K562 (cell line): ENCODE results near the gene KMT2E. TPM values are rescaled to one million over a fixed set of nuclear protein-coding genes. Genes with fewer than 3 reads are reported as not detected.

Source experiments
- ATF7 ChIP-seq: fragments of 450-650 bp; IDR thresholded peaks from 2 replicates; pipeline ENCODE4 v1.7.1; 2014; ENCODE audit warnings: mild to moderate bottlenecking, moderate library complexity
- BCL6 ChIP-seq: fragments of 250-450 bp; sonication (Bioruptor Pico); IDR thresholded peaks from 2 replicates; pipeline ENCODE4 v1.4.0; 2020
- GATAD2A ChIP-seq: fragments of 450-650 bp; IDR thresholded peaks from 2 replicates; pipeline ENCODE4 v1.6.1; 2017
- KLF6 ChIP-seq: fragments of 250-450 bp; sonication (Bioruptor Pico); IDR thresholded peaks from 2 replicates; pipeline ENCODE4 v1.4.0; 2020; ENCODE audit warnings: mild to moderate bottlenecking, moderate library complexity, borderline replicate concordance
- POLR2B ChIP-seq: fragments of 450-650 bp; IDR thresholded peaks from 2 replicates; pipeline ENCODE4 v1.6.1; 2018; ENCODE audit warnings: low read depth; ENCODE audit not compliant: partially characterized antibody
- THRAP3 ChIP-seq: fragments of 450-650 bp; IDR thresholded peaks from 2 replicates; pipeline ENCODE4 v1.6.1; 2016; ENCODE audit warnings: mild to moderate bottlenecking, inconsistent platforms, borderline replicate concordance
- YBX1 ChIP-seq: fragments of 450-650 bp; IDR thresholded peaks from 2 replicates; pipeline ENCODE4 v1.7.1; 2016; ENCODE audit warnings: mild to moderate bottlenecking
- ZC3H4 ChIP-seq: sonication (generic); formaldehyde crosslinking; IDR thresholded peaks from 2 replicates; pipeline ENCODE4 v1.9.0; 2021; ENCODE audit warnings: missing genetic modification reagents, borderline replicate concordance
- polyA plus RNA-seq, 8 experiments: library from polyadenylated mRNA; depleted of rRNA in 4 of 8; stranded (reverse) in 5 of 8; unstranded in 3 of 8; fragments of >200 nt; fragmentation: Nextera tagmentation in 2 of 8; fragmentation: Illumina TruSeq in 1 of 8; extraction: Ambion mirVana in 2 of 8; extraction: Trizol in 1 of 8; gene quantifications; 2 replicates each; pipeline versions ENCODE4 v1.2.1 to v1.2.3, GENCODE V29; 2011 to 2014; ENCODE audit warnings: inconsistent platforms in 1 of 8, missing spikeins in 1 of 8
- total RNA-seq, 7 experiments: library from RNA; depleted of rRNA in 6 of 7; stranded (reverse); fragments of >200 nt in 6 of 7; fragmentation: Illumina TruSeq in 2 of 7; extraction: Trizol in 2 of 7; gene quantifications; 2 replicates each; pipeline versions ENCODE4 v1.2.1 to v1.2.3, GENCODE V29; 2011 to 2021; ENCODE audit warnings: low replicate concordance in 1 of 7
- TF ChIP-seq, protein P1 (sequence below): fragments of 450-650 bp; IDR thresholded peaks from 2 replicates; pipeline ENCODE4 v1.7.1; 2018; ENCODE audit warnings: mild to moderate bottlenecking, low read depth; ENCODE audit not compliant: partially characterized antibody
- TF ChIP-seq, protein P2 (sequence below), 2 experiments: fragments of 450-650 bp in 1 of 2; sonication (generic) in 1 of 2; formaldehyde crosslinking in 1 of 2; IDR thresholded peaks in 1 of 2; conservative IDR thresholded peaks in 1 of 2; 2 replicates each; pipeline versions ENCODE4 v1.6.1 to v1.8.1; 2016 to 2023; ENCODE audit warnings: mild to moderate bottlenecking in 2 of 2, moderate library complexity in 2 of 2, inconsistent platforms in 1 of 2, missing genetic modification reagents in 1 of 2
- TF ChIP-seq, protein P3 (sequence below): fragments of 250-450 bp; sonication (Bioruptor Pico); IDR thresholded peaks from 2 replicates; pipeline ENCODE4 v1.4.0; 2020; ENCODE audit warnings: borderline replicate concordance
- TF ChIP-seq, protein P4 (sequence below), 2 experiments: fragments of 450-650 bp; IDR thresholded peaks; 2 replicates each; pipeline ENCODE4 v1.6.1; 2016

KMT2E gene
- total and polyA plus RNA-seq, 9 of the 15 experiments (the other 6 are each of a cell fraction or from before 2014, with no cell fraction given), result 8.9 to 55.3 (median 38.1) TPM

DNA sequence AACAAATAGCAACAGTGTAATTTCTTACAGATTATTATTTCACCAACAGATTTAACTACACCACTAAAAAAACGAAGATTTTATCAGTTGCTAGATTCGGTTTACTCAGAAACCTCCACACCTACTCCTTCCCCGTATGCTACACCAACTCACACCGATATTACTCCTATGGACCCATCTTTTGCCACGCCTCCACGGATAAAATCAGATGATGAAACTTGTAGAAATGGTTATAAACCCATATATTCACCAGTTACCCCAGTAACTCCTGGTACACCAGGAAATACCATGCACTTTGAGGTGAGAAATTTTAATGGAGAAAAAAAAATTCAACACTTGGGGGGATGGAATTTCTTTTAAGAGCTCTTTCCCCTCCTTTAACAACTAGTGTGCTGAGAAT is 92.5 kb downstream of the KMT2E start (continued):
- TF ChIP-seq, protein P1, sequence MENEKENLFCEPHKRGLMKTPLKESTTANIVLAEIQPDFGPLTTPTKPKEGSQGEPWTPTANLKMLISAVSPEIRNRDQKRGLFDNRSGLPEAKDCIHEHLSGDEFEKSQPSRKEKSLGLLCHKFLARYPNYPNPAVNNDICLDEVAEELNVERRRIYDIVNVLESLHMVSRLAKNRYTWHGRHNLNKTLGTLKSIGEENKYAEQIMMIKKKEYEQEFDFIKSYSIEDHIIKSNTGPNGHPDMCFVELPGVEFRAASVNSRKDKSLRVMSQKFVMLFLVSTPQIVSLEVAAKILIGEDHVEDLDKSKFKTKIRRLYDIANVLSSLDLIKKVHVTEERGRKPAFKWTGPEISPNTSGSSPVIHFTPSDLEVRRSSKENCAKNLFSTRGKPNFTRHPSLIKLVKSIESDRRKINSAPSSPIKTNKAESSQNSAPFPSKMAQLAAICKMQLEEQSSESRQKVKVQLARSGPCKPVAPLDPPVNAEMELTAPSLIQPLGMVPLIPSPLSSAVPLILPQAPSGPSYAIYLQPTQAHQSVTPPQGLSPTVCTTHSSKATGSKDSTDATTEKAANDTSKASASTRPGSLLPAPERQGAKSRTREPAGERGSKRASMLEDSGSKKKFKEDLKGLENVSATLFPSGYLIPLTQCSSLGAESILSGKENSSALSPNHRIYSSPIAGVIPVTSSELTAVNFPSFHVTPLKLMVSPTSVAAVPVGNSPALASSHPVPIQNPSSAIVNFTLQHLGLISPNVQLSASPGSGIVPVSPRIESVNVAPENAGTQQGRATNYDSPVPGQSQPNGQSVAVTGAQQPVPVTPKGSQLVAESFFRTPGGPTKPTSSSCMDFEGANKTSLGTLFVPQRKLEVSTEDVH, result peak; percentile 25
- TF ChIP-seq THRAP3 (peak; percentile 27; the same call in 1 of the 2 replicates), POLR2B (peak; percentile 19), GATAD2A (no peak), BCL6 (CRISPR knock-in tag) (0 out of 2 replicates have a peak, but pooled peaks have one; percentile 11), ATF7 (peak; percentile 22; the same call in 1 of the 2 replicates), KLF6 (CRISPR knock-in tag) (peak; percentile 45; the same call in 1 of the 2 replicates), YBX1 (no peak), ZC3H4 (no peak)
- TF ChIP-seq, protein P2, sequence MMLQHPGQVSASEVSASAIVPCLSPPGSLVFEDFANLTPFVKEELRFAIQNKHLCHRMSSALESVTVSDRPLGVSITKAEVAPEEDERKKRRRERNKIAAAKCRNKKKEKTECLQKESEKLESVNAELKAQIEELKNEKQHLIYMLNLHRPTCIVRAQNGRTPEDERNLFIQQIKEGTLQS (IDR thresholded peaks at IDR 0.05), result peak; percentile 81
- TF ChIP-seq, protein P2 (CRISPR knock-in tag; conservative IDR thresholded peaks at IDR 0.05), result no peak
- TF ChIP-seq, protein P3, sequence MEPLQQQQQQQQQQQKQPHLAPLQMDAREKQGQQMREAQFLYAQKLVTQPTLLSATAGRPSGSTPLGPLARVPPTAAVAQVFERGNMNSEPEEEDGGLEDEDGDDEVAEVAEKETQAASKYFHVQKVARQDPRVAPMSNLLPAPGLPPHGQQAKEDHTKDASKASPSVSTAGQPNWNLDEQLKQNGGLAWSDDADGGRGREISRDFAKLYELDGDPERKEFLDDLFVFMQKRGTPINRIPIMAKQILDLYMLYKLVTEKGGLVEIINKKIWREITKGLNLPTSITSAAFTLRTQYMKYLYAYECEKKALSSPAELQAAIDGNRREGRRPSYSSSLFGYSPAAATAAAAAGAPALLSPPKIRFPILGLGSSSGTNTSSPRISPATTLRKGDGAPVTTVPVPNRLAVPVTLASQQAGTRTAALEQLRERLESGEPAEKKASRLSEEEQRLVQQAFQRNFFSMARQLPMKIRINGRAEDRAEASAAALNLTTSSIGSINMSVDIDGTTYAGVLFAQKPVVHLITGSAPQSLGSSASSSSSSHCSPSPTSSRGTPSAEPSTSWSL, result no peak
- TF ChIP-seq, protein P4, sequence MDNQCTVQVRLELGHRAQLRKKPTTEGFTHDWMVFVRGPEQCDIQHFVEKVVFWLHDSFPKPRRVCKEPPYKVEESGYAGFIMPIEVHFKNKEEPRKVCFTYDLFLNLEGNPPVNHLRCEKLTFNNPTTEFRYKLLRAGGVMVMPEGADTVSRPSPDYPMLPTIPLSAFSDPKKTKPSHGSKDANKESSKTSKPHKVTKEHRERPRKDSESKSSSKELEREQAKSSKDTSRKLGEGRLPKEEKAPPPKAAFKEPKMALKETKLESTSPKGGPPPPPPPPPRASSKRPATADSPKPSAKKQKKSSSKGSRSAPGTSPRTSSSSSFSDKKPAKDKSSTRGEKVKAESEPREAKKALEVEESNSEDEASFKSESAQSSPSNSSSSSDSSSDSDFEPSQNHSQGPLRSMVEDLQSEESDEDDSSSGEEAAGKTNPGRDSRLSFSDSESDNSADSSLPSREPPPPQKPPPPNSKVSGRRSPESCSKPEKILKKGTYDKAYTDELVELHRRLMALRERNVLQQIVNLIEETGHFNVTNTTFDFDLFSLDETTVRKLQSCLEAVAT (IDR thresholded peaks at IDR 0.05), result peak in 1 of 2 experiments; percentile 80; a peak in 1 of 4 replicates
